Astrocyte (in vitro differentiated cells and primary cell): ENCODE results near the gene EFNA5. TPM values are rescaled to one million over a fixed set of nuclear protein-coding genes. Genes with fewer than 3 reads are reported as not detected.
A peak's percentile ranks its signal among the peaks of the same experiment; 100 is the strongest.

Experiments used
- DNase-seq: peaks from one replicate; pipeline ENCODE4 v3.0.0-alpha.2; 2010; ENCODE audit warnings: low read depth
- FAIRE-seq: peaks from 2 replicates; lab custom pipeline; 2011; peaks lifted over from hg19 to GRCh38; lab: Jason Lieb, UNC
- H2AFZ ChIP-seq: 2 replicates; pipeline ENCODE4 v1.6.0; 2012; ENCODE audit warnings: low read depth, low read length, inconsistent platforms
- H3K27ac ChIP-seq: 2 replicates; pipeline ENCODE4 v1.5.1; 2011; ENCODE audit warnings: low read depth, low read length, inconsistent platforms
- H3K27me3 ChIP-seq: 2 replicates; pipeline ENCODE4 v1.6.0; 2011; ENCODE audit warnings: low read length, inconsistent platforms; ENCODE audit not compliant: insufficient read depth
- H3K36me3 ChIP-seq: 2 replicates; pipeline ENCODE4 v1.5.1; 2011; ENCODE audit warnings: low read length, inconsistent platforms; ENCODE audit not compliant: insufficient read depth
- H3K4me1 ChIP-seq: 2 replicates; pipeline ENCODE4 v1.5.1; 2011; ENCODE audit warnings: low read length, inconsistent platforms; ENCODE audit not compliant: insufficient read depth
- H3K4me2 ChIP-seq: 2 replicates; pipeline ENCODE4 v1.6.0; 2012; ENCODE audit warnings: low read length, inconsistent platforms
- H3K4me3 ChIP-seq: 2 replicates; pipeline ENCODE4 v1.5.1; 2011; ENCODE audit warnings: low read depth, mild to moderate bottlenecking, low read length, inconsistent platforms; ENCODE audit not compliant: insufficient read depth
- H3K79me2 ChIP-seq: 2 replicates; pipeline ENCODE4 v1.6.0; 2012; ENCODE audit warnings: mild to moderate bottlenecking, low read length, inconsistent platforms; ENCODE audit not compliant: insufficient read depth
- H3K9ac ChIP-seq: 2 replicates; pipeline ENCODE4 v1.6.0; 2012; ENCODE audit warnings: mild to moderate bottlenecking, low read length, inconsistent platforms
- H3K9me3 ChIP-seq: 2 replicates; pipeline ENCODE4 v1.5.1; 2012; ENCODE audit warnings: low read depth, mild to moderate bottlenecking, low read length, inconsistent platforms; ENCODE audit not compliant: insufficient read depth
- H4K20me1 ChIP-seq: 2 replicates; pipeline ENCODE4 v1.6.0; 2012; ENCODE audit warnings: low read length, inconsistent platforms; ENCODE audit not compliant: insufficient read depth
- H3K27ac Mint-ChIP-seq: one replicate; pipeline ENCODE4 v1.8.0; 2021; ENCODE audit warnings: mild to moderate bottlenecking, mixed read lengths; ENCODE audit not compliant: unreplicated experiment
- H3K27me3 Mint-ChIP-seq: one replicate; pipeline ENCODE4 v1.8.0; 2021; ENCODE audit warnings: low read depth, mixed read lengths; ENCODE audit not compliant: unreplicated experiment
- H3K36me3 Mint-ChIP-seq: one replicate; pipeline ENCODE4 v1.8.0; 2021; ENCODE audit warnings: low read depth, mixed read lengths; ENCODE audit not compliant: unreplicated experiment
- H3K4me1 Mint-ChIP-seq: one replicate; pipeline ENCODE4 v1.8.0; 2021; ENCODE audit warnings: low read depth, mixed read lengths; ENCODE audit not compliant: unreplicated experiment
- H3K4me3 Mint-ChIP-seq: one replicate; pipeline ENCODE4 v1.8.0; 2021; ENCODE audit warnings: mild to moderate bottlenecking, moderate library complexity, mixed read lengths; ENCODE audit not compliant: unreplicated experiment
- H3K9me3 Mint-ChIP-seq: one replicate; pipeline ENCODE4 v1.8.0; 2021; ENCODE audit warnings: mild to moderate bottlenecking, mixed read lengths; ENCODE audit not compliant: unreplicated experiment
- CTCF ChIP-seq: IDR thresholded peaks from 2 replicates; pipeline ENCODE4 v1.5.1; 2011; ENCODE audit warnings: low read depth, mild to moderate bottlenecking, inconsistent platforms, low read length, moderate library complexity; ENCODE audit not compliant: insufficient read depth
- EZH2 ChIP-seq: IDR thresholded peaks from 2 replicates; pipeline ENCODE4 v1.6.1; 2012; ENCODE audit warnings: mild to moderate bottlenecking, low read length, inconsistent platforms; ENCODE audit not compliant: insufficient read depth
- total RNA-seq: library from RNA; stranded (reverse); gene quantifications from 2 replicates; pipeline ENCODE4 v1.2.1, GENCODE V29; 2021

The EFNA5 gene
- total RNA-seq, 1 donor from 2014 or later: 59.3 TPM

GRCh38 chr5:107486489-107486888, 184.2 kb downstream of the EFNA5 start:
- Histone ChIP-seq H3K27ac (no peak overlapping the region), H4K20me1 (no peaks in the 10 kb centered on the region), H3K79me2 (no peaks in the 10 kb centered on the region), H3K4me3 (no peak overlapping the region), H3K9ac (no peak overlapping the region), H3K4me1 (no peaks in the 10 kb centered on the region), H2AFZ (no peak overlapping the region), H3K27me3 (no peaks in the 10 kb centered on the region), H3K36me3 (no peaks in the 10 kb centered on the region), H3K9me3 (no peaks in the 10 kb centered on the region), H3K4me2 (no peak overlapping the region)
- no peaks in the 10 kb centered on the region for H3K36me3 Mint-ChIP-seq
- FAIRE-seq (no peak), DNase-seq (peak; percentile 70)
- no peak overlapping the region for H3K27ac Mint-ChIP-seq
- no peak overlapping the region for H3K4me3 Mint-ChIP-seq
- TF ChIP-seq CTCF (no peak), EZH2 (no peak)
- H3K9me3 Mint-ChIP-seq: no peaks in the 10 kb centered on the region
- no peaks in the 10 kb centered on the region for H3K27me3 Mint-ChIP-seq
- peaks cover 25% of the 10 kb centered on the region for H3K4me1 Mint-ChIP-seq

- TF ChIP-seq EZH2: no peak
- no peak for TF ChIP-seq CTCF
- Mint-ChIP-seq H3K36me3 (no peaks in the 10 kb centered on the region), H3K27me3 (no peaks in the 10 kb centered on the region), H3K4me3 (no peak overlapping the region), H3K9me3 (no peaks in the 10 kb centered on the region), H3K4me1 (peaks cover 30% of the 10 kb centered on the region), H3K27ac (no peak overlapping the region)
- DNase-seq (no peak), FAIRE-seq (no peak)
- Histone ChIP-seq H3K9me3 (no peaks in the 10 kb centered on the region), H3K4me1 (no peaks in the 10 kb centered on the region), H3K36me3 (no peaks in the 10 kb centered on the region), H3K9ac (no peak overlapping the region), H4K20me1 (no peaks in the 10 kb centered on the region), H2AFZ (no peak overlapping the region), H3K4me2 (no peak overlapping the region), H3K27ac (no peak overlapping the region), H3K27me3 (no peaks in the 10 kb centered on the region), H3K4me3 (no peak overlapping the region), H3K79me2 (no peaks in the 10 kb centered on the region)
Observed at GRCh38 chr5:107485184-107485583, 185.6 kb downstream of the EFNA5 start.

GRCh38 chr5:107484281-107484680, 186.5 kb downstream of the EFNA5 start:
- no peaks in the 10 kb centered on the region for H3K27me3 Mint-ChIP-seq
- no peak overlapping the region for H3K4me3 Mint-ChIP-seq
- peaks cover 30% of the 10 kb centered on the region for H3K4me1 Mint-ChIP-seq
- H3K79me2 ChIP-seq: no peaks in the 10 kb centered on the region
- FAIRE-seq (no peak), DNase-seq (no peak)
- H3K9me3 ChIP-seq: no peaks in the 10 kb centered on the region
- no peaks in the 10 kb centered on the region for H3K9me3 Mint-ChIP-seq
- H3K27ac Mint-ChIP-seq: no peak overlapping the region
- no peak overlapping the region for H3K4me2 ChIP-seq
- no peak overlapping the region for H3K4me3 ChIP-seq
- H4K20me1 ChIP-seq: no peaks in the 10 kb centered on the region
- H3K27ac ChIP-seq: no peak overlapping the region
- H3K4me1 ChIP-seq: no peaks in the 10 kb centered on the region
- H3K27me3 ChIP-seq: no peaks in the 10 kb centered on the region
- no peak overlapping the region for H3K9ac ChIP-seq
- no peaks in the 10 kb centered on the region for H3K36me3 Mint-ChIP-seq
- no peak overlapping the region for H2AFZ ChIP-seq
- TF ChIP-seq CTCF (no peak), EZH2 (no peak)
- no peaks in the 10 kb centered on the region for H3K36me3 ChIP-seq
